ENCODE data around the gene HOOK1. TPM values are rescaled to one million over a fixed set of nuclear protein-coding genes. Genes with fewer than 3 reads are reported as not detected.
"Not testable (repeated sequence)": the region's sequence is repeated elsewhere in the genome, so short reads cannot be mapped to it uniquely, and the experiment has no call there.

The HOOK1 gene
- total and polyA plus RNA-seq, 8 donors: 1.8 to 41.9 (median 7.1) TPM

DNA sequence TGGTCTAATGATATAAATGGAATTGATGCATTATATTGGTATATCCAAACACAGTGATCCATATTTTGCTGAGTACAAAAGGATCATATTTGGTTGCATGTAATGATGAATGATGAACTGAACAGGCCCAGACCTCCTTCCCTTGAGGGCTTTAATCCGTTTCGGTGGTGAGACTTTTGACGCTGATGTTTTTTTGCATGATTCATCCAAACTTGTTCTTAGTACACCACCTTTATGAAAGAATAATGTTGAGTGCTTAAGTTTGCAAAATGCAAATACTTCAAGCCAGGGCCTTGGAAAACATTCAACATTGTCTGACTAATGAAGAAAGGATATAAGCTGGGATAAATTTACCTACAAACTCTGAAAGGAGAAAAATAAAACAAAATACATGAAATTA lies 19.2 kb downstream of the HOOK1 start:
- 60 to 75% (median 67%) methylated on average over 3 of the region's 3 CpGs for WGBS, 5 donors
- no peaks in the 10 kb centered on the region for H3K4me1 ChIP-seq
- DNase-seq: no peak
- H3K9me3 ChIP-seq: no peaks in the 10 kb centered on the region
- no peak for TF ChIP-seq POLR2AphosphoS5 (IDR thresholded peaks at IDR 0.05)
- no peak for TF ChIP-seq EP300 (IDR thresholded peaks at IDR 0.05)
- no peak for TF ChIP-seq CTCF (IDR thresholded peaks at IDR 0.05)
- no peak for TF ChIP-seq POLR2A (IDR thresholded peaks at IDR 0.05)
- no peak overlapping the region for H3K4me3 ChIP-seq
- intact Hi-C loops (cut with DNase I; ENCODE audit: low total_unique reads): no loop called here
- H3K27me3 ChIP-seq: no peaks in the 10 kb centered on the region
- peaks cover 0 to 25% (median 10%) of the 10 kb centered on the region in 4 donors for H3K36me3 ChIP-seq
- H3K27ac ChIP-seq: no peak overlapping the region

DNA sequence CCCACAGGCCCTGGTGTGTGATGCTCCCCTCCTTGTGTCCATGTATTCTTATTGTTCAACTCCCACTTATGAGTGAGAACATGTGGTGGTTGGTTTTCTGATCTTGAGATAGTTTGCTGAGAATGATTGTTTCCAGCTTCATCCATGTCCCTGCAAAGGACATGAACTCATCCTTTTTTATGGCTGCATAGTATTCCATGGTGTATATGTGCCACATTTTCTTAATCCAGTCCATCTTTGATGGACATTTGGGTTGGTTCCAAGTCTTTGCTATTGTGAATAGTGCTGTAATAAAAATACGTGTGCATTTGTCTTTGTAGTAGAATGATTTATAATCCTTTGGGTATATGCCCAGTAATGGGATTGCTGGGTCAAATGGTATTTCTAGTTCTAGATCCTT lies 23.1 kb downstream of the HOOK1 start:
- DNase-seq; intact Hi-C loops (cut with DNase I; ENCODE audit: low total_unique reads); H3K27me3 ChIP-seq; H3K4me1 ChIP-seq; H3K27ac ChIP-seq; H3K4me3 ChIP-seq; H3K9me3 ChIP-seq: not testable (repeated sequence)
- 61 to 84% (median 66%) methylated on average over 1 of the region's 1 CpG for WGBS, 5 donors
- peaks cover 0 to 33% (median 10%) of the 10 kb centered on the region in 4 donors for H3K36me3 ChIP-seq

GRCh38 chr1:59845091-59845490 lies 30.3 kb downstream of the HOOK1 start:
- Histone ChIP-seq H3K36me3 (peaks cover 0 to 35% (median 11%) of the 10 kb centered on the region in 4 donors), H3K9me3 (no peaks in the 10 kb centered on the region), H3K4me3 (no peak overlapping the region), H3K27ac (no peak overlapping the region), H3K4me1 (no peaks in the 10 kb centered on the region), H3K27me3 (no peaks in the 10 kb centered on the region)
- 74 to 81% (median 75%) methylated on average over 2 of the region's 2 CpGs for WGBS, 5 donors
- no peak for DNase-seq
- intact Hi-C loops (cut with DNase I; ENCODE audit: low total_unique reads): no loop called here
- no peak for TF ChIP-seq POLR2AphosphoS5 (IDR thresholded peaks at IDR 0.05)

DNA sequence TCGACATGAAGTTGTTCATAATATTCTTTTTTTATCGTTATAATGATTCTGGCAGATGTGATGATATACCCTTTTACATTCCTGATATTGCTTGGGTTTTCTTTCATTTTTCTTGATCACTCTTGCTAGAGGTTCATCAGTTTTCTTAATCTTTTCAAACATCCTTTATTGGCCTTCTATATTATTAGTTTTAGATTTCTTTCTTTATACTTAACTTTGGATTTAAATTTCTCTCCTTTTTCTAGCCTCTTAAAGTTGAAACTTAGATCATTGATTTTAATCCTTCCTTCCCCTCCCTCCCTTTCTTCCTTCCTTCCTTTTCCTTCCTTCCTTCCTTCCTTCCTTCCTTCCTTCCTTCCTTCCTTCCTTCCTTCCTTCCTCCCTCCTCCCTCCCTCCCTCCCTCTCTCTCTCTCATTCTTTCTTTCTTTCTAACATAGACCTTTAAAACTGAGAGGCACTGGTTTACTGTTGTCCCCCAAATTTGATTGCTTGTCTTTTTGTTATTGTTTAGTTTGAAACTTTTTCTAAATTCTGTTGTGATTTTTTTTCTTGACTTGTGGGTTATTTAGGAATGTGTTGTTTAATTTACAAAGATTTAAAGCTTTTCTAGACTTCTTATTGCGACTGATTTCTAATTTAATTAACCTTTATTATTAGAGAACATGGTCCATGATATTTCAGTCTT lies 31.6 kb downstream of the HOOK1 start:
- Histone ChIP-seq H3K36me3 (peaks cover 0 to 27% (median 13%) of the 10 kb centered on the region in 4 donors), H3K9me3 (no peaks in the 10 kb centered on the region), H3K4me3 (no peak overlapping the region), H3K4me1 (no peaks in the 10 kb centered on the region), H3K27me3 (no peaks in the 10 kb centered on the region), H3K27ac (no peak overlapping the region)
- no peak for TF ChIP-seq CTCF (IDR thresholded peaks at IDR 0.05)
- no peak for TF ChIP-seq POLR2AphosphoS5 (IDR thresholded peaks at IDR 0.05)
- intact Hi-C loops (cut with DNase I; ENCODE audit: low total_unique reads): no loop called here
- DNase-seq: no peak
- 90 to 99% (median 92%) methylated on average over 3 of the region's 3 CpGs for WGBS, 5 donors

DNA sequence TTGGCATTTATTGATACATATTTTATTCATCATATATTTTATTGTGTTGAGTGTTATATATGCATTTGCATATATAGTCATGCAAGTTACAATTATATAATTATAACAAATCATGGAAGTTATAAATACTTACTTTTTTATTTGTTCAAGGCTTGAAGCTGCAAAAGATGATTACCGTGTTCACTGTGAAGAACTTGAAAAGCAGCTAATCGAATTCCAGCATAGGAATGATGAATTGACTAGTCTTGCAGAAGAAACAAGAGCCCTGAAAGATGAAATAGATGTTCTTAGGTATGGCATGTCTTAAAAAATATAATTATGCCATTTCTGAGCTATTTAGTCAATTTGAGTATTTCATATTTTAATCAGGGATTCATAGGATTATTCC lies 32.1 kb downstream of the HOOK1 start:
- H3K36me3 ChIP-seq: peaks cover 0 to 26% (median 13%) of the 10 kb centered on the region in 4 donors
- DNase-seq: no peak
- H3K27me3 ChIP-seq: no peaks in the 10 kb centered on the region
- TF ChIP-seq POLR2A (IDR thresholded peaks at IDR 0.05) (no peak), POLR2AphosphoS5 (IDR thresholded peaks at IDR 0.05) (no peak), CTCF (IDR thresholded peaks at IDR 0.05) (no peak), EP300 (IDR thresholded peaks at IDR 0.05) (no peak)
- no peaks in the 10 kb centered on the region for H3K4me1 ChIP-seq
- no peaks in the 10 kb centered on the region for H3K9me3 ChIP-seq
- H3K27ac ChIP-seq: no peak overlapping the region
- H3K4me3 ChIP-seq: no peak overlapping the region
- intact Hi-C loops (cut with DNase I; ENCODE audit: low total_unique reads): no loop called here
- WGBS, 5 donors: 90 to 95% (median 94%) methylated on average over 2 of the region's 2 CpGs
